ENCODE data around the gene SMIM12. TPM values are rescaled to one million over a fixed set of nuclear protein-coding genes. Genes with fewer than 3 reads are reported as not detected.
"Not testable (repeated sequence)": the region's sequence is repeated elsewhere in the genome, so short reads cannot be mapped to it uniquely, and the experiment has no call there.

Gene SMIM12
- total RNA-seq, 1 experiment from 2014 or later = 19.3 TPM

GRCh38 chr1:34825455-34826091 is 34.0 kb downstream of the SMIM12 start:
- no peak for TF ChIP-seq CTCF (IDR thresholded peaks at IDR 0.05; ENCODE audit: insufficient read depth in 1 of 2, low read depth in 1 of 2, low read length in 1 of 2, severe bottlenecking in 1 of 2, unreplicated experiment in 1 of 2)
- H3K27me3 Mint-ChIP-seq (ENCODE audit: insufficient read depth, unreplicated experiment) = no peaks in the 10 kb centered on the region
- H3K27ac Mint-ChIP-seq (ENCODE audit: unreplicated experiment) = no peak overlapping the region
- no peak overlapping the region for H3K4me3 ChIP-seq (ENCODE audit: low read depth, low read length)
- no TSS peak for BruUV-seq (replicated peaks)
- H3K9me3 Mint-ChIP-seq (ENCODE audit: unreplicated experiment) = no peaks in the 10 kb centered on the region
- intact Hi-C loops (cut with micrococcal nuclease; ENCODE audit: unreplicated experiment) = no loop called here
- ChIA-PET POLR2A (no interaction called here), CTCF (no interaction called here)
- no peaks in the 10 kb centered on the region for H3K9me3 ChIP-seq
- H3K4me1 Mint-ChIP-seq (ENCODE audit: low read depth, unreplicated experiment) = no peaks in the 10 kb centered on the region
- no peak overlapping the region for H3K4me3 Mint-ChIP-seq (ENCODE audit: unreplicated experiment)
- H3K36me3 Mint-ChIP-seq (ENCODE audit: insufficient read depth, unreplicated experiment) = no peaks in the 10 kb centered on the region
- peak in 1 of 2 experiments; percentile 1 for DNase-seq
- no peaks in the 10 kb centered on the region for H3K36me3 ChIP-seq (ENCODE audit: control insufficient read depth, insufficient read depth, low read length)
- H3K27me3 ChIP-seq (replicated peaks; ENCODE audit: control insufficient read depth, insufficient read depth, low read length) = no peaks in the 10 kb centered on the region
- H3K4me1 ChIP-seq = no peaks in the 10 kb centered on the region

GRCh38 chr1:34824817-34825454 is 34.6 kb downstream of the SMIM12 start:
- ChIA-PET POLR2A (no interaction called here), CTCF (no interaction called here)
- Histone ChIP-seq H3K4me3 (ENCODE audit: low read depth, low read length) (no peak overlapping the region), H3K4me1 (no peaks in the 10 kb centered on the region), H3K27me3 (replicated peaks; ENCODE audit: control insufficient read depth, insufficient read depth, low read length) (no peaks in the 10 kb centered on the region), H3K9me3 (no peaks in the 10 kb centered on the region), H3K36me3 (ENCODE audit: control insufficient read depth, insufficient read depth, low read length) (no peaks in the 10 kb centered on the region)
- intact Hi-C loops (cut with micrococcal nuclease; ENCODE audit: unreplicated experiment) = no loop called here
- no peaks in the 10 kb centered on the region for H3K9me3 Mint-ChIP-seq (ENCODE audit: unreplicated experiment)
- TF ChIP-seq CTCF (IDR thresholded peaks at IDR 0.05; ENCODE audit: insufficient read depth in 1 of 2, low read depth in 1 of 2, low read length in 1 of 2, severe bottlenecking in 1 of 2, unreplicated experiment in 1 of 2) = no peak
- H3K4me3 Mint-ChIP-seq (ENCODE audit: unreplicated experiment) = no peak overlapping the region
- DNase-seq = no peak
- BruUV-seq (replicated peaks) = no TSS peak
- no peaks in the 10 kb centered on the region for H3K4me1 Mint-ChIP-seq (ENCODE audit: low read depth, unreplicated experiment)
- H3K36me3 Mint-ChIP-seq (ENCODE audit: insufficient read depth, unreplicated experiment) = no peaks in the 10 kb centered on the region
- no peaks in the 10 kb centered on the region for H3K27me3 Mint-ChIP-seq (ENCODE audit: insufficient read depth, unreplicated experiment)
- no peak overlapping the region for H3K27ac Mint-ChIP-seq (ENCODE audit: unreplicated experiment)

GRCh38 chr1:34822202-34822601 is 37.3 kb downstream of the SMIM12 start:
- no peak for DNase-seq
- CTCF ChIA-PET = no interaction called here
- no peaks in the 10 kb centered on the region for H3K4me1 ChIP-seq
- no peak overlapping the region for H3K4me3 ChIP-seq (ENCODE audit: low read depth, low read length)
- no peaks in the 10 kb centered on the region for H3K4me1 Mint-ChIP-seq (ENCODE audit: low read depth, unreplicated experiment)
- H3K9me3 ChIP-seq = no peaks in the 10 kb centered on the region
- H3K9me3 Mint-ChIP-seq (ENCODE audit: unreplicated experiment) = no peaks in the 10 kb centered on the region
- no peaks in the 10 kb centered on the region for H3K36me3 ChIP-seq (ENCODE audit: control insufficient read depth, insufficient read depth, low read length)
- no peak overlapping the region for H3K4me3 Mint-ChIP-seq (ENCODE audit: unreplicated experiment)
- no peaks in the 10 kb centered on the region for H3K36me3 Mint-ChIP-seq (ENCODE audit: insufficient read depth, unreplicated experiment)
- TF ChIP-seq CTCF (IDR thresholded peaks at IDR 0.05; ENCODE audit: insufficient read depth in 1 of 2, low read depth in 1 of 2, low read length in 1 of 2, severe bottlenecking in 1 of 2, unreplicated experiment in 1 of 2) = no peak
- BruUV-seq (replicated peaks) = no TSS peak
- H3K27me3 Mint-ChIP-seq (ENCODE audit: insufficient read depth, unreplicated experiment) = no peaks in the 10 kb centered on the region
- POLR2A ChIA-PET = no interaction called here
- H3K27me3 ChIP-seq (replicated peaks; ENCODE audit: control insufficient read depth, insufficient read depth, low read length) = no peaks in the 10 kb centered on the region
- no peak overlapping the region for H3K27ac Mint-ChIP-seq (ENCODE audit: unreplicated experiment)
- intact Hi-C loops (cut with micrococcal nuclease; ENCODE audit: unreplicated experiment) = no loop called here

- H3K36me3 Mint-ChIP-seq (ENCODE audit: insufficient read depth, unreplicated experiment); BruUV-seq (replicated peaks); H3K4me1 ChIP-seq; H3K4me3 ChIP-seq (ENCODE audit: low read depth, low read length); H3K27me3 Mint-ChIP-seq (ENCODE audit: insufficient read depth, unreplicated experiment); H3K4me1 Mint-ChIP-seq (ENCODE audit: low read depth, unreplicated experiment); H3K4me3 Mint-ChIP-seq (ENCODE audit: unreplicated experiment); H3K27me3 ChIP-seq (replicated peaks; ENCODE audit: control insufficient read depth, insufficient read depth, low read length); H3K9me3 Mint-ChIP-seq (ENCODE audit: unreplicated experiment); POLR2A ChIA-PET; intact Hi-C loops (cut with micrococcal nuclease; ENCODE audit: unreplicated experiment); CTCF ChIA-PET; H3K36me3 ChIP-seq (ENCODE audit: control insufficient read depth, insufficient read depth, low read length); H3K27ac Mint-ChIP-seq (ENCODE audit: unreplicated experiment); H3K9me3 ChIP-seq; DNase-seq: not testable (repeated sequence)
Measured at GRCh38 chr1:34818862-34819261, 40.7 kb downstream of the SMIM12 start.

Data from Caco-2 (cell line).